ENCODE data around the gene MYO10.
A peak's percentile ranks its signal among the peaks of the same experiment; 100 is the strongest.

The MYO10 gene

DNA sequence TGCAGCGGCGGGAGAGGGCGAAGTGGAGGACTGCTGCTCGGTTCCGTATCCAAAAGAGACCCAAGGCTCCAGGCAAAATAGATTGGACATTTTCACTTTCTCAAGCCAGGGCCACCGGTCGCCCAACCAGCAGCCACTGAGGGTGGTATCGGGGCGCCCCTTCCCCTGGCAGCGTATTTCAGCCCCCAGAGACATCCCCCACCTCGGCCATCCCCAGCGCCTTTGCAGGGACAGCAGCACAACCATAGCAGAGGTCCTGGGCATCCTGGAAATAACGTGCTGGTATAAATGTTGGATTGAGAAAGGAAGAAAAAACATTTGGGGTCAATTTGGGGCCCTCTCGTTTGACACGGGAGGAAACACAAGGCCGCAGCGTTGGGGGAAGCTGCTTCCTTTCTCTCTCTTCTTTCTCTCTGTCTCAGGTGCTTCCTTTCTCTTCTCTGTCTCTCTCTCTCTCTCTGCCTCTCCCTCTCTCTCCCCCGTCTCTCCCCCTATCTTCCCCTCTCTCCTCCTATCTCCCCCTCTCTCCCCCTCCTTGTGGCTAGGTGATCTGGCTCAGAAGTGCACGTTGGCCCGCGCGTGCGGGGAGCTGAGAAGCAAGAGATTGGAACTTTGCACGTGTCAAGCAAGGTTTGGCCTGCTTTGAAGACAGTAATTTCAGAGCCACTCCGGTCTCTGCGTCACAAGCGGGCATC lies 318.7 kb downstream of the MYO10 start:
- DNase-seq (ENCODE audit: low read depth in 2 of 2), result peak in 1 of 2 donors; percentile 39

GRCh38 chr5:16616536-16617273 lies 319.4 kb downstream of the MYO10 start, which contains the start of gene RETREG1:
TSS of gene RETREG1 (minus strand) at chr5:16616997. CDS start at chr5:16616971, 26 bp downstream.
- peak; percentile 67 to 70 for DNase-seq (ENCODE audit: low read depth in 2 of 2)

- no peak for DNase-seq (ENCODE audit: low read depth in 2 of 2)
These were observed 320.1 kb downstream of the MYO10 start for GRCh38 chr5:16615741-16616535.

GRCh38 chr5:16612007-16612406 lies 324.1 kb downstream of the MYO10 start:
- DNase-seq (ENCODE audit: low read depth in 2 of 2), result no peak
